ENCODE measurements around the gene STARD3NL. TPM values are rescaled to one million over a fixed set of nuclear protein-coding genes. Genes with fewer than 3 reads are reported as not detected.
A peak's percentile ranks its signal among the peaks of the same experiment; 100 is the strongest.

The STARD3NL gene
- polyA plus RNA-seq, 3 donors from 2014 or later, result 94.8 to 121 (median 113) TPM

GRCh38 chr7:38189231-38189938, 11.3 kb downstream of the STARD3NL start:
- Mint-ChIP-seq H3K36me3 (peaks cover 0 to 9% (median 0%) of the 10 kb centered on the region in 3 donors), H3K27ac (peak overlapping the region in 2 of 6 donors; percentile 1 to 25), H3K9me3 (no peaks in the 10 kb centered on the region), H3K4me3 (no peak overlapping the region), H3K27me3 (ENCODE audit: low read depth in 3 of 3) (peaks cover 0 to 3% (median 0%) of the 10 kb centered on the region in 3 donors), H3K4me1 (peaks cover 31 to 70% of the 10 kb centered on the region in 2 donors)
- DNase-seq, result no peak

DNA sequence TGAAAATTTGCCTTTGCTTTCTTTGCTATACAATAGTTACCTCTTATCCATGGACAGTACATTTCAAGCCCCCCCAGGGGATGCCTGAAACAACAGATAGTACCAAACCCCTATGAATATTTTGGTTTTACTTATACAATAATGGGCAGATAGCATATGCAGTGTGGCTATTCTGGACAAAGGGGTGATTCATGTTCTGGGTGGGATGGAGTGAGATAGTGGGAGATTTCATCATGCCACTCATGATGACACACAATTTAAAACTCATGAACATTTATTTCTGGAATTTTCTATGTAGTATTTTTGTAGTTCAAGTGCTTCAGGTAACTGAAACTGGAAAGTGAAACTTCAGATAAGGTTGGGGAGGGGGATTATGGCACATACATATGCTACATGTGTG, 12.0 kb downstream of the STARD3NL start:
- Mint-ChIP-seq H3K9me3 (no peaks in the 10 kb centered on the region), H3K4me1 (peaks cover 29 to 67% of the 10 kb centered on the region in 2 donors), H3K36me3 (peaks cover 0 to 8% (median 0%) of the 10 kb centered on the region in 3 donors), H3K27ac (no peak overlapping the region), H3K4me3 (no peak overlapping the region), H3K27me3 (ENCODE audit: low read depth in 3 of 3) (peaks cover 0 to 3% (median 0%) of the 10 kb centered on the region in 3 donors)
- no peak for DNase-seq

DNA sequence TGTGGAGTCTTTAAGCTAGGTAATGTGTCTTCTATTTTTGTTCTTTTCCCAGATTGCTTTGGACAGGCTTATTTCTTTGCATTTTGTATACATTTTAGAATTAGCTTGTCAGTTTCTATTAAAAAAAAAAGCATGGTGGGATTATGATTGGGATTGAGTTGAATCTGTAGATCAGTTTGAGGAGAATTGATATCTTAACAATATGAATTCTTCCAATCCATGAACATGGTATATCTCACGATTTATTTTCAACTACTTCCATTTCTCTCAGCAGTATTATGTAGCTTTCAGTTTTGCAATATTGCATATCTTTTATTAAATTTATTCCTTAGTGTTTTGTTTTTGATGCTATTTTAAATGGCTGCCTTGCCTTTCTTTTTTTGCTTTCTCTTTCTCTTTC, 13.7 kb downstream of the STARD3NL start:
- Mint-ChIP-seq H3K27me3 (ENCODE audit: low read depth in 3 of 3) (peaks cover 0 to 3% (median 0%) of the 10 kb centered on the region in 3 donors), H3K27ac (peak overlapping the region in 5 of 6 donors; percentile 14 to 82 (median 67)), H3K9me3 (no peaks in the 10 kb centered on the region), H3K36me3 (peaks cover 0 to 4% (median 0%) of the 10 kb centered on the region in 3 donors), H3K4me1 (peaks cover 31 to 61% of the 10 kb centered on the region in 2 donors), H3K4me3 (peak overlapping the region in 3 of 5 donors; percentile 6 to 42 (median 38))
- DNase-seq, result no peak

GRCh38 chr7:38192327-38192726, 14.3 kb downstream of the STARD3NL start:
- Mint-ChIP-seq H3K36me3 (peaks cover 0 to 4% (median 0%) of the 10 kb centered on the region in 3 donors), H3K9me3 (no peaks in the 10 kb centered on the region), H3K27me3 (ENCODE audit: low read depth in 3 of 3) (peaks cover 0 to 3% (median 0%) of the 10 kb centered on the region in 3 donors), H3K27ac (peak overlapping the region in 5 of 6 donors; percentile 14 to 82 (median 67)), H3K4me1 (peaks cover 34 to 61% of the 10 kb centered on the region in 2 donors), H3K4me3 (peak overlapping the region in 3 of 5 donors; percentile 6 to 42 (median 38))
- no peak for DNase-seq

- no peaks in the 10 kb centered on the region for H3K27me3 Mint-ChIP-seq (ENCODE audit: low read depth in 3 of 3)
- no peak overlapping the region for H3K4me3 Mint-ChIP-seq
- no peak for DNase-seq
- no peak overlapping the region for H3K27ac Mint-ChIP-seq
- H3K36me3 Mint-ChIP-seq, result peaks cover 0 to 3% (median 0%) of the 10 kb centered on the region in 3 donors
- no peaks in the 10 kb centered on the region for H3K9me3 Mint-ChIP-seq
- H3K4me1 Mint-ChIP-seq, result peaks cover 29 to 66% of the 10 kb centered on the region in 2 donors
These were observed 18.0 kb downstream of the STARD3NL start for GRCh38 chr7:38195804-38196595.

GRCh38 chr7:38198366-38198765, 20.3 kb downstream of the STARD3NL start:
- H3K36me3 Mint-ChIP-seq, result peaks cover 4 to 7% (median 6%) of the 10 kb centered on the region in 3 donors
- H3K27ac Mint-ChIP-seq, result no peak overlapping the region
- no peaks in the 10 kb centered on the region for H3K27me3 Mint-ChIP-seq (ENCODE audit: low read depth in 3 of 3)
- no peak for DNase-seq
- H3K4me3 Mint-ChIP-seq, result no peak overlapping the region
- peaks cover 16 to 42% of the 10 kb centered on the region in 2 donors for H3K4me1 Mint-ChIP-seq
- H3K9me3 Mint-ChIP-seq, result no peaks in the 10 kb centered on the region

GRCh38 chr7:38199154-38199553, 21.1 kb downstream of the STARD3NL start:
- Mint-ChIP-seq H3K4me1 (peaks cover 14 to 38% of the 10 kb centered on the region in 2 donors), H3K27me3 (ENCODE audit: low read depth in 3 of 3) (no peaks in the 10 kb centered on the region), H3K9me3 (no peaks in the 10 kb centered on the region), H3K27ac (peak overlapping the region in 1 of 6 donors; percentile 49), H3K36me3 (peaks cover 4 to 12% (median 6%) of the 10 kb centered on the region in 3 donors), H3K4me3 (no peak overlapping the region)
- DNase-seq, result no peak

DNA sequence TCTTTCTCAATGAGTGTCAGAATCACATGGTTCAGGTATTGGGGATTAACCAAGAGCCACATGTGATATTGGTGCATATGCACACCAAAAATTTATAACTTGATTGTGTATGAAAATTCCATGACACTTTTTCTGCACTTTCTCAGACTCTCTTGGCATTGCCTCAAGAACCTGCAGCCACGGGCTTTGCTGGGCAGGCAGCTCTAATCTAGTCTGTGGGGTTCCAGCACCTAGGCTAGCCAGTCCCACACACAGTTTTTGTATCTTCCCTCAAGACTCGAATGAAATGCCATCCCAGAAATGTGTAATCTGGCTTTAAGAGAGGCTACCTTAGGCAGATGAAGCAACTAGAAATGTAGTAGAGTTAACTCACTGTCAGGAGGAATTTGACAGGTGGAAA, 21.7 kb downstream of the STARD3NL start:
- H3K4me1 Mint-ChIP-seq, result peaks cover 14 to 38% of the 10 kb centered on the region in 2 donors
- H3K27ac Mint-ChIP-seq, result peak overlapping the region in 1 of 6 donors; percentile 22
- no peak overlapping the region for H3K4me3 Mint-ChIP-seq
- no peak for DNase-seq
- H3K27me3 Mint-ChIP-seq (ENCODE audit: low read depth in 3 of 3), result no peaks in the 10 kb centered on the region
- H3K9me3 Mint-ChIP-seq, result no peaks in the 10 kb centered on the region
- peaks cover 4 to 12% (median 6%) of the 10 kb centered on the region in 3 donors for H3K36me3 Mint-ChIP-seq

DNA sequence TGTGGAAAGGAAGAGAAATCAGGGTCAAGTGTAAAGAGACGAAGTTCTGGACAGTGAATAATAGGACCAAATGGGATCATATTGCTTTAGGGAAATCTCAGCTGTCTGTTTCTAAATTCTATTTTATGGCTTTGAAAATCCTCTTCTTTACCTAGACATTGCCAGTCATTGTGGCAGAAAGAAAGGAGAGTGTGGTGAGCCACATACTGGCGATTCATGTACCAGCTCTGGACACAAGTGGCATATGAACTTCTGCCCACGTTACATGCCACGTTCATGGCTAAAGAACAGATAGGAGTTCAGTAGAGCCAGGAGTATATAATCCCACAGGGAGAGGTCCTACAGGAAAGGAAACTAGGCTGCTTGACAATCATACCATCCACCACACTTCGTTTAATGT, 28.0 kb downstream of the STARD3NL start:
- Mint-ChIP-seq H3K27ac (peak overlapping the region in 2 of 6 donors; percentile 22 to 42), H3K9me3 (no peaks in the 10 kb centered on the region), H3K4me3 (no peak overlapping the region), H3K27me3 (ENCODE audit: low read depth in 3 of 3) (peaks cover 0 to 2% (median 0%) of the 10 kb centered on the region in 3 donors), H3K36me3 (peaks cover 11 to 31% (median 15%) of the 10 kb centered on the region in 3 donors), H3K4me1 (peaks cover 5 to 6% of the 10 kb centered on the region in 2 donors)
- DNase-seq, result no peak

DNA sequence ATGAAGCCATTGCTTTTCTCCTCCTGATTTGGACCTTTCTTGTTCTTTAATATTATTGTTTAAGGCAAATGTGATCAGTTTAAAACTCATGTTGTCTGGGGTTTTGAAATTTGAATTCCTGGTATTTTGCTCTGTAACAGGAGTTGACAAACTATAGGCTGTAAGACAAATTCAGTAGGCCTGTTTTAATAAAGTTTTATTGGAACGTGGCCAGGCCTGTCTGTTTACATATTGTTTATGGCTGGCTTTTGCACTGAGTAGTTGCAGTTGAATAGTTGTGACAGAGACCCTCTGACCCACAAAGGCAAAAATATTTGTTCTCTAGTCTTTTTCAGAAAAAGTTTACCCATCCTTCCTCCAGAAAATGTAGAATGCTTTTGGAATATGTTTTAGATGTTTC, 29.8 kb downstream of the STARD3NL start:
- Mint-ChIP-seq H3K9me3 (no peaks in the 10 kb centered on the region), H3K27ac (no peak overlapping the region), H3K36me3 (peaks cover 14 to 40% (median 14%) of the 10 kb centered on the region in 3 donors), H3K4me1 (peaks cover 9 to 10% of the 10 kb centered on the region in 2 donors), H3K4me3 (no peak overlapping the region), H3K27me3 (ENCODE audit: low read depth in 3 of 3) (peaks cover 0 to 4% (median 0%) of the 10 kb centered on the region in 3 donors)
- DNase-seq, result no peak

- peaks cover 0 to 4% (median 0%) of the 10 kb centered on the region in 3 donors for H3K27me3 Mint-ChIP-seq (ENCODE audit: low read depth in 3 of 3)
- H3K36me3 Mint-ChIP-seq, result peaks cover 14 to 32% (median 23%) of the 10 kb centered on the region in 3 donors
- H3K4me1 Mint-ChIP-seq, result peaks cover 18 to 24% of the 10 kb centered on the region in 2 donors
- no peak overlapping the region for H3K4me3 Mint-ChIP-seq
- DNase-seq, result no peak
- peak overlapping the region in 2 of 6 donors; percentile 23 to 38 for H3K27ac Mint-ChIP-seq
- no peaks in the 10 kb centered on the region for H3K9me3 Mint-ChIP-seq
These were observed 33.4 kb downstream of the STARD3NL start for GRCh38 chr7:38211486-38211885.

DNA sequence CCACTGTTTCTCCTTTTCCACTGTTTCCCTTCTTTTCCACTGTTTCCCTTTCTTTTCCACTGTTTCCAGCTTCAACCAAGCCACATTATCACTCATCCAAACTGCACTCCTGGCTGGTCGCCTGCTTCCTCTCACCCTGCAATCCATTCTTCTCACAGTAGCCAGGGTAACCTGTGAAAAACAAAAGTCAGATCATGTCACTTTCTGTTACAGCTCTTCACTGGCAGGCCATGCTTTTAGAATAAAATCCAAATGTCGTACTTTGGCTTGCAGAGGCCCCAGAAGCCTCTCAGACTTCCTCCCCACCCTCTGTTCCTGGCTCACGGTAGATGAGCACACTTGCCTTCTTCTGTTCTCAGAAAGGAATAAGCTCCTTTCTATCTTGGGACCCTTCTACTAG, 33.9 kb downstream of the STARD3NL start:
- no peak overlapping the region for H3K4me3 Mint-ChIP-seq
- peak overlapping the region in 2 of 6 donors; percentile 38 to 58 for H3K27ac Mint-ChIP-seq
- H3K9me3 Mint-ChIP-seq, result no peaks in the 10 kb centered on the region
- DNase-seq, result no peak
- peaks cover 23 to 29% of the 10 kb centered on the region in 2 donors for H3K4me1 Mint-ChIP-seq
- peaks cover 14 to 32% (median 23%) of the 10 kb centered on the region in 3 donors for H3K36me3 Mint-ChIP-seq
- peaks cover 0 to 4% (median 0%) of the 10 kb centered on the region in 3 donors for H3K27me3 Mint-ChIP-seq (ENCODE audit: low read depth in 3 of 3)

DNA sequence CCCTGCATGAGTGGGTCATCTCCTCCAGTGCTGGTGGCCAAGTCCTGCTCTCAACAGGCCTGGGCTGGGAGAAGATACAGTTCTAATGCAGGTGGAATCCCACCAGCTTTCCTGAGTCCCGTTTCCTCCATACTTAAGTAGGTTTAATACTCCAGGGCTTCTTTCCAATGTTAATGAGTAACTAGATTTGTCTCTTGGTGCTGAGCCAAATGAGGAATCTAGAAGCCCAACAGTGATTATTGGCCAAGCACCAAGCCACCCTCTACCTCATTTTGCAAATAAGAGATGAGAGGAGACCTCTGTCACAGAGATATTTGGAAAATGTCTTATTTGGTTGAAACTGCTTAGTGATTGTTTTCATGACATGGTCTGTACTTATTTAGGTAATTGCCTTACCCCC, 37.1 kb downstream of the STARD3NL start:
- Mint-ChIP-seq H3K27ac (peak overlapping the region; percentile 95 to 100 (median 98)), H3K4me1 (peaks cover 48 to 55% of the 10 kb centered on the region in 2 donors), H3K27me3 (ENCODE audit: low read depth in 3 of 3) (peaks cover 2 to 5% (median 4%) of the 10 kb centered on the region in 3 donors), H3K9me3 (no peaks in the 10 kb centered on the region), H3K36me3 (peaks cover 15 to 31% (median 23%) of the 10 kb centered on the region in 3 donors), H3K4me3 (no peak overlapping the region)
- DNase-seq, result no peak

Data from immature natural killer cell (primary cell).